Sigmoid colon (tissue), 7 donors: ENCODE results near the gene ACAD11. TPM values are rescaled to one million over a fixed set of nuclear protein-coding genes. Genes with fewer than 3 reads are reported as not detected.

Experiments used
- DNase-seq: peaks from one replicate; pipeline ENCODE4 v3.0.0-alpha.2; 2019
- H3K27ac ChIP-seq, 4 donors: fragments of 200-600 bp; sonication (generic); one replicate each; pipeline ENCODE4 v1.5.1; 2016 to 2019; ENCODE audit warnings: mild to moderate bottlenecking in 1 of 4
- H3K27me3 ChIP-seq, 3 donors: fragments of 200-600 bp; sonication (generic); one replicate each; pipeline ENCODE4 v1.5.1; 2019; ENCODE audit warnings: mild to moderate bottlenecking in 1 of 3
- H3K36me3 ChIP-seq, 4 donors: fragments of 200-600 bp; sonication (generic); one replicate each; pipeline ENCODE4 v1.5.1; 2016 to 2019
- H3K4me1 ChIP-seq, 4 donors: fragments of 200-600 bp; sonication (generic); one replicate each; pipeline ENCODE4 v1.5.1; 2017 to 2019
- H3K4me3 ChIP-seq, 4 donors: fragments of 200-600 bp; sonication (generic); one replicate each; pipeline ENCODE4 v1.5.1; 2017 to 2019; ENCODE audit warnings: mild to moderate bottlenecking in 2 of 4, moderate library complexity in 1 of 4
- H3K9me3 ChIP-seq, 4 donors: fragments of 200-600 bp in 3 of 4; sonication (generic) in 3 of 4; one replicate each; pipeline versions ENCODE4 v1.5.1 to v1.6.1; 2013 to 2019
- EP300 ChIP-seq, 4 donors: sonication (generic); formaldehyde crosslinking; IDR thresholded peaks; one replicate each; pipeline ENCODE4 v1.6.1; 2017; ENCODE audit warnings: antibody characterized with exemption in 4 of 4
- POLR2A ChIP-seq, 2 donors: fragments of 450-650 bp; IDR thresholded peaks; one replicate each; pipeline ENCODE4 v1.6.1; 2016; ENCODE audit warnings: antibody characterized with exemption in 2 of 2, mild to moderate bottlenecking in 2 of 2, moderate library complexity in 2 of 2
- POLR2AphosphoS5 ChIP-seq, 4 donors: sonication (generic); formaldehyde crosslinking; IDR thresholded peaks; one replicate each; pipeline ENCODE4 v1.6.1; 2017; ENCODE audit warnings: antibody characterized with exemption in 4 of 4
- WGBS, 2 donors: extraction: QIAGEN DNeasy Blood & Tissue Kit; methylation state at CpG; one replicate each; pipeline ENCODE4 v1.1.7; 2013; 5-methylcytosine and 5-hydroxymethylcytosine counted together
- intact Hi-C: fragments of 100-400 bp; cut with DNase I; formaldehyde crosslinking; loops from one replicate; pipeline ENCODE4 v1.15.1; 2023
- polyA plus RNA-seq, 3 donors: library from polyadenylated mRNA; stranded (reverse); fragments of 200-250 nt; gene quantifications; one replicate each; pipeline ENCODE4 v1.2.3, GENCODE V29; 2013
- total RNA-seq, 4 donors: library from RNA; depleted of rRNA; stranded (reverse); fragments of >200 nt; gene quantifications; one replicate each; pipeline ENCODE4 v1.1.0, GENCODE V29; 2016
- TF ChIP-seq, protein P1 (sequence below), 4 experiments: fragments of 450-650 bp in 3 of 4; fragments of 200-600 bp in 1 of 4; IDR thresholded peaks; one replicate each; pipeline ENCODE4 v1.5.1; 2016 to 2019; ENCODE audit warnings: antibody characterized with exemption in 4 of 4, mild to moderate bottlenecking in 3 of 4, moderate library complexity in 2 of 4
- donor health status: healthy with polysubstance abuse.
- donor health status: Bipolar disorder and iron deficiency.
- donor health status: healthy.

Gene ACAD11
- total and polyA plus RNA-seq, 7 donors = 2.4 to 71.7 (median 26.8) TPM

DNA sequence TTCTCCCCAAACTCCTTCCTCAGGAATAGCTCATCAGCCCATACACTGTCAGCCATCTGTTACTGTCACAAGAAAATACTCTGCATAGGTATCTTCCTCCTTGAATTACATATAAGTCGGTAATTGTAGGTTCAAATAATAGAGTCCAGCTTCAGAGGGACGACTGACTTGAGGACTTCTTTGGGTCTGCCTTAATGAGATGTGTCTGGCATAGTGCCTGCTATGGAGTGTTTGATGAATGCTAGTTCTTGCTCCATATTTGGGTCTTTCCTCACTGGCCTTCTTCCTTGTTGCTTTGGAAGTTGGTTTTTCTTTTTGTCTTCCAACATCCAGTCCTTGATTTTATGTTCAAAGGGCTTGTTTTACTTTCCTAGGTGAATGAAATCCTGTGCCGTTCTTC, 129.0 kb downstream of the ACAD11 start:
- intact Hi-C loops = no loop called here
- no peak overlapping the region for H3K4me3 ChIP-seq

DNA sequence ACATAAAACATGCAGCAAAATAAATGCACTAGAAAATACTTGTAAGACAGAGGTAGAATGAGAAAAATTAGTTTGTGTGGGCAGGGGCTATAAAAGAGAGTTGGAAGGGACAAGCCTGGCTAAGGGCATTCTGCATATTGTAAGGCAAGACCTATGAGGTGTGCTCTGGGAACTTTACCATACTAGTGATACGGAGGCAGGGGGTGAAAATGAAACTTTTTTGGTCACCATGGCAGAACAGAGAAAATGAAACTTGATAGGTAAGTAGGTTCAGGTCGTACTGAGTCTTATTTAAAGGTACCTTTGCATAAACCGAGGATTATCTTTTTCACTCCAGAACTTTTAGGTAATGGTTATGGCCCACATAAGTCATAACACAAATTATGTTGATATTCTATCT, 137.3 kb downstream of the ACAD11 start:
- no peak for DNase-seq
- no peaks in the 10 kb centered on the region for H3K9me3 ChIP-seq
- no peak overlapping the region for H3K4me3 ChIP-seq
- WGBS, 2 donors = 79 to 88% methylated on average over 3 of the region's 3 CpGs
- no peak overlapping the region for H3K27ac ChIP-seq
- TF ChIP-seq EP300 (IDR thresholded peaks at IDR 0.05) (no peak), POLR2A (IDR thresholded peaks at IDR 0.05) (no peak), POLR2AphosphoS5 (IDR thresholded peaks at IDR 0.05) (no peak)
- TF ChIP-seq, protein P1, sequence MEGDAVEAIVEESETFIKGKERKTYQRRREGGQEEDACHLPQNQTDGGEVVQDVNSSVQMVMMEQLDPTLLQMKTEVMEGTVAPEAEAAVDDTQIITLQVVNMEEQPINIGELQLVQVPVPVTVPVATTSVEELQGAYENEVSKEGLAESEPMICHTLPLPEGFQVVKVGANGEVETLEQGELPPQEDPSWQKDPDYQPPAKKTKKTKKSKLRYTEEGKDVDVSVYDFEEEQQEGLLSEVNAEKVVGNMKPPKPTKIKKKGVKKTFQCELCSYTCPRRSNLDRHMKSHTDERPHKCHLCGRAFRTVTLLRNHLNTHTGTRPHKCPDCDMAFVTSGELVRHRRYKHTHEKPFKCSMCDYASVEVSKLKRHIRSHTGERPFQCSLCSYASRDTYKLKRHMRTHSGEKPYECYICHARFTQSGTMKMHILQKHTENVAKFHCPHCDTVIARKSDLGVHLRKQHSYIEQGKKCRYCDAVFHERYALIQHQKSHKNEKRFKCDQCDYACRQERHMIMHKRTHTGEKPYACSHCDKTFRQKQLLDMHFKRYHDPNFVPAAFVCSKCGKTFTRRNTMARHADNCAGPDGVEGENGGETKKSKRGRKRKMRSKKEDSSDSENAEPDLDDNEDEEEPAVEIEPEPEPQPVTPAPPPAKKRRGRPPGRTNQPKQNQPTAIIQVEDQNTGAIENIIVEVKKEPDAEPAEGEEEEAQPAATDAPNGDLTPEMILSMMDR (IDR thresholded peaks at IDR 0.05) = no peak
- peaks cover 7 to 92% (median 27%) of the 10 kb centered on the region in 4 donors for H3K36me3 ChIP-seq
- intact Hi-C loops = no loop called here
- no peaks in the 10 kb centered on the region for H3K27me3 ChIP-seq
- no peaks in the 10 kb centered on the region for H3K4me1 ChIP-seq

More for the DNA sequence above, 129.0 kb downstream of the ACAD11 start:
- Histone ChIP-seq H3K36me3 (peaks cover 18 to 89% (median 26%) of the 10 kb centered on the region in 4 donors), H3K27me3 (no peaks in the 10 kb centered on the region), H3K4me1 (no peaks in the 10 kb centered on the region), H3K27ac (no peak overlapping the region), H3K9me3 (no peaks in the 10 kb centered on the region)
- DNase-seq = no peak
- TF ChIP-seq POLR2A (IDR thresholded peaks at IDR 0.05) (no peak), POLR2AphosphoS5 (IDR thresholded peaks at IDR 0.05) (no peak)
- TF ChIP-seq, protein P1 (IDR thresholded peaks at IDR 0.05) = no peak
- 93 to 94% methylated on average over 3 of the region's 3 CpGs for WGBS, 2 donors

DNA sequence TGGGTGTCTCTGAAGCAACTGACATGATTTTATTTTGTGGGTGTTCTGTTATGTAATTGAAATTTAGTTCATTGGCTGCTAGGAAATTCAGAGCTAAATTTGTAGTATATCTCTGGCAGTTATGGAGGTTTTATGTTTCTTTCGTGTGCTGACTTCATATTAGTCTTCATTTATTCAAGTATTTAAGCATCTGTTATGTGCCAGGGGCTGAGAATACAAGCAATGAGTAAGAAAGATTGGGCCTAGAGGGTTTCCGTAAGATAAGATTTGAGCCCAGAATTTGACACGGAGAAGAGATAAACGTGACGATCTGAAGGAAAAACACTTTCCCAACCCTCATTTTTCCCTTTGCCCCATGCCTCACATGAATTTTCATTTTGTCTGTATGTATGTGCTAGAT, 137.7 kb downstream of the ACAD11 start:
- WGBS, 2 donors = 94 to 95% methylated on average over 5 of the region's 5 CpGs
- no peak for DNase-seq
- Histone ChIP-seq H3K4me3 (no peak overlapping the region), H3K27me3 (no peaks in the 10 kb centered on the region), H3K4me1 (no peaks in the 10 kb centered on the region), H3K9me3 (no peaks in the 10 kb centered on the region), H3K36me3 (peaks cover 7 to 92% (median 29%) of the 10 kb centered on the region in 4 donors), H3K27ac (no peak overlapping the region)
- TF ChIP-seq EP300 (IDR thresholded peaks at IDR 0.05) (no peak), POLR2AphosphoS5 (IDR thresholded peaks at IDR 0.05) (no peak), POLR2A (IDR thresholded peaks at IDR 0.05) (no peak)
- TF ChIP-seq, protein P1 (IDR thresholded peaks at IDR 0.05) = no peak
- intact Hi-C loops = no loop called here

DNA sequence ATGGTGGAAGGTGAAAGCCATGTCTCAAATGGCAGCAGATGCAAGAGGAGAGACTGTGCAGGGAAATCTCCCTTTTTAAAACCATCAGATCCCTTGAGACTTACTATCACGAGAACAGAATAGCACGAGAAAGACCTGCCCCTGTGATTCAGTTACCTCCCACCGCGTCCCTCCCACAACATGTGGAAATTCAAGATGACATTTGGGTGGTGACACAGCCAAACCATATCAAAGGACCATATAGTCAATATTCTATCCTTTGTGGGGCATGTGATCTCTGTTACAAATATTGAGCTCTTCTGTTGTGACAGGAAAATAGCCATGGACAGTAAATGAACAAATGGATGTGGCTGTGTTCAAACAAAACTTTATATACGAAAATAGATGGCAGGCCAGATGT, 139.7 kb downstream of the ACAD11 start:
- Histone ChIP-seq H3K4me3 (no peak overlapping the region), H3K36me3 (peaks cover 0 to 94% (median 31%) of the 10 kb centered on the region in 4 donors), H3K9me3 (no peaks in the 10 kb centered on the region), H3K27me3 (no peaks in the 10 kb centered on the region), H3K4me1 (no peaks in the 10 kb centered on the region), H3K27ac (no peak overlapping the region)
- intact Hi-C loops = loop anchor here (10.0 kb wide), 1 partner anchor 175 kb away; no protein-coding TSS in a partner anchor
- 88 to 94% methylated on average over 5 of the region's 5 CpGs for WGBS, 2 donors
- DNase-seq = no peak
- TF ChIP-seq EP300 (IDR thresholded peaks at IDR 0.05) (no peak), POLR2AphosphoS5 (IDR thresholded peaks at IDR 0.05) (no peak)
- TF ChIP-seq, protein P1 (IDR thresholded peaks at IDR 0.05) = no peak

DNA sequence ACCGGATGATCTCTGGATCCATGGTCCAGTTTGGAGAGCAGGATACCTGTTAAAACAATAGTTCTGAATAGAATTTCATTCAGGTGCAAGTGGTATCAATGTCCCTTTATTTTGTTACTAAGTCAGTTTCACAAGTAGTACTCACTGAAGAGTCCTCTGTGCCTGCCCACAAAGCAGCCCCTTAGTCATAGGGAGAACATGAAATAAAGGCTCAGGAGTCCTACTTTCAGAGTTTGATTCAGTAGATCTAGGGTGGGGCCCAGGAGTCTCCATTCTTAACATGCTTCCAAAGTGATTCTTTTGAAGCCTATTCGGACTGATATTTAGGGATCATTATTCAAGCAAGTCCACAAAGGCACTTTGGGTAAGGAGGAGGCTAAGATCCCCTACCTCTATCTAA, 142.3 kb downstream of the ACAD11 start:
- DNase-seq = no peak
- Histone ChIP-seq H3K27ac (no peak overlapping the region), H3K4me3 (no peak overlapping the region), H3K27me3 (no peaks in the 10 kb centered on the region), H3K4me1 (no peaks in the 10 kb centered on the region), H3K36me3 (peaks cover 0 to 96% (median 26%) of the 10 kb centered on the region in 4 donors), H3K9me3 (no peaks in the 10 kb centered on the region)
- TF ChIP-seq POLR2A (IDR thresholded peaks at IDR 0.05) (no peak), EP300 (IDR thresholded peaks at IDR 0.05) (no peak), POLR2AphosphoS5 (IDR thresholded peaks at IDR 0.05) (no peak)
- TF ChIP-seq, protein P1 (IDR thresholded peaks at IDR 0.05) = no peak
- 95 to 97% methylated on average over 2 of the region's 2 CpGs for WGBS, 2 donors
- intact Hi-C loops = loop anchor here (10.0 kb wide), 1 partner anchor 177 kb away; no protein-coding TSS in a partner anchor
